Caco-2 (cell line): ENCODE measurements around the gene TRAF1. TPM values are rescaled to one million over a fixed set of nuclear protein-coding genes. Genes with fewer than 3 reads are reported as not detected.

Experiments used
- BruUV-seq: library from RNA; stranded (reverse); fragments of 400-500 nt; replicated peaks from 2 replicates; lab custom pipeline; 2021; lab: Mats Ljungman, UMichigan
- CTCF ChIA-PET: fragments of 300-600 bp; sonication (Branson Sonifier 250); formaldehyde crosslinking; loops from one replicate; lab custom pipeline; 2022; ENCODE audit warnings: antibody characterized with exemption; lab: Charles Lee
- POLR2A ChIA-PET: fragments of 300-600 bp; sonication (Branson Sonifier 250); formaldehyde crosslinking; loops from one replicate; lab custom pipeline; 2022; ENCODE audit warnings: antibody characterized with exemption; lab: Charles Lee
- DNase-seq, 2 experiments: peaks; one replicate each; pipeline versions ENCODE4 v3.0.0 to v3.0.0-alpha.2; 2020 to 2022
- H3K27me3 ChIP-seq: replicated peaks from 2 replicates; pipeline ENCODE4 v1.6.0; 2011; ENCODE audit warnings: low read length; ENCODE audit not compliant: control insufficient read depth, insufficient read depth
- H3K36me3 ChIP-seq: 2 replicates; pipeline ENCODE4 v1.5.1; 2011; ENCODE audit warnings: low read length; ENCODE audit not compliant: control insufficient read depth, insufficient read depth
- H3K4me1 ChIP-seq: fragments of 250-450 bp; sonication (Bioruptor Pico); 2 replicates; pipeline ENCODE4 v1.5.1; 2020; ENCODE audit warnings: mild to moderate bottlenecking
- H3K4me3 ChIP-seq: 2 replicates; pipeline ENCODE4 v1.5.1; 2011; ENCODE audit warnings: low read depth, mild to moderate bottlenecking, control low read depth, low read length
- H3K9me3 ChIP-seq: fragments of 250-450 bp; sonication (Bioruptor Pico); 2 replicates; pipeline ENCODE4 v1.5.1; 2020; ENCODE audit warnings: mild to moderate bottlenecking, moderate library complexity
- H3K27ac Mint-ChIP-seq: one replicate; pipeline ENCODE4 v1.8.0; 2022; ENCODE audit warnings: mixed read lengths; ENCODE audit not compliant: unreplicated experiment
- H3K27me3 Mint-ChIP-seq: one replicate; pipeline ENCODE4 v1.8.0; 2022; ENCODE audit warnings: mixed read lengths; ENCODE audit not compliant: insufficient read depth, unreplicated experiment
- H3K36me3 Mint-ChIP-seq: one replicate; pipeline ENCODE4 v1.8.0; 2022; ENCODE audit warnings: mild to moderate bottlenecking, mixed read lengths; ENCODE audit not compliant: insufficient read depth, unreplicated experiment
- H3K4me1 Mint-ChIP-seq: one replicate; pipeline ENCODE4 v1.8.0; 2022; ENCODE audit warnings: low read depth, mixed read lengths; ENCODE audit not compliant: unreplicated experiment
- H3K4me3 Mint-ChIP-seq: one replicate; pipeline ENCODE4 v1.8.0; 2022; ENCODE audit warnings: mild to moderate bottlenecking, moderate library complexity, mixed read lengths; ENCODE audit not compliant: unreplicated experiment
- H3K9me3 Mint-ChIP-seq: one replicate; pipeline ENCODE4 v1.8.0; 2022; ENCODE audit warnings: mixed read lengths; ENCODE audit not compliant: unreplicated experiment
- intact Hi-C: fragments of 100-400 bp; cut with micrococcal nuclease; formaldehyde crosslinking; loops from one replicate; pipeline ENCODE4 v1.10.0; 2022; ENCODE audit not compliant: unreplicated experiment
- total RNA-seq: library from RNA; stranded (reverse); gene quantifications from 2 replicates; pipeline ENCODE4 v1.2.3, GENCODE V29; 2022
- TF ChIP-seq, protein P1 (sequence below), 2 experiments: fragments of 200-600 bp in 1 of 2; IDR thresholded peaks; 1 replicate in 1 of 2; 2 replicates in 1 of 2; pipeline versions ENCODE4 v1.5.1 to v1.8.0; 2011 to 2022; ENCODE audit warnings: antibody characterized with exemption in 1 of 2, control low read depth in 1 of 2, inconsistent platforms in 1 of 2, low read depth in 1 of 2, low read length in 1 of 2, mild to moderate bottlenecking in 1 of 2, moderate library complexity in 1 of 2; ENCODE audit not compliant: insufficient read depth in 1 of 2, severe bottlenecking in 1 of 2, unreplicated experiment in 1 of 2

TRAF1 gene
- total RNA-seq, 1 experiment from 2014 or later: 1.1 TPM

GRCh38 chr9:120928483-120929228 lies 2.1 kb upstream of the TRAF1 start:
- H3K27ac Mint-ChIP-seq: peak overlapping the region; percentile 53
- no peaks in the 10 kb centered on the region for H3K27me3 Mint-ChIP-seq
- CTCF ChIA-PET: interaction anchor here (0.6 to 1.0 kb wide), 5 partner anchors 9 to 127 kb away, joined by 3 to 4 read pairs (median 3); no protein-coding TSS in a partner anchor

GRCh38 chr9:120928015-120928482 lies 1.5 kb upstream of the TRAF1 start:
- Histone ChIP-seq H3K9me3 (no peaks in the 10 kb centered on the region), H3K4me3 (peak overlapping the region; percentile 64), H3K27me3 (no peaks in the 10 kb centered on the region), H3K36me3 (no peaks in the 10 kb centered on the region), H3K4me1 (peaks cover 5% of the 10 kb centered on the region; the same call in 1 of the 2 replicates)
- POLR2A ChIA-PET: no interaction called here
- DNase-seq: no peak
- CTCF ChIA-PET: no interaction called here
- peak overlapping the region; percentile 72 for H3K4me3 Mint-ChIP-seq
- H3K36me3 Mint-ChIP-seq: no peaks in the 10 kb centered on the region
- TF ChIP-seq, protein P1, sequence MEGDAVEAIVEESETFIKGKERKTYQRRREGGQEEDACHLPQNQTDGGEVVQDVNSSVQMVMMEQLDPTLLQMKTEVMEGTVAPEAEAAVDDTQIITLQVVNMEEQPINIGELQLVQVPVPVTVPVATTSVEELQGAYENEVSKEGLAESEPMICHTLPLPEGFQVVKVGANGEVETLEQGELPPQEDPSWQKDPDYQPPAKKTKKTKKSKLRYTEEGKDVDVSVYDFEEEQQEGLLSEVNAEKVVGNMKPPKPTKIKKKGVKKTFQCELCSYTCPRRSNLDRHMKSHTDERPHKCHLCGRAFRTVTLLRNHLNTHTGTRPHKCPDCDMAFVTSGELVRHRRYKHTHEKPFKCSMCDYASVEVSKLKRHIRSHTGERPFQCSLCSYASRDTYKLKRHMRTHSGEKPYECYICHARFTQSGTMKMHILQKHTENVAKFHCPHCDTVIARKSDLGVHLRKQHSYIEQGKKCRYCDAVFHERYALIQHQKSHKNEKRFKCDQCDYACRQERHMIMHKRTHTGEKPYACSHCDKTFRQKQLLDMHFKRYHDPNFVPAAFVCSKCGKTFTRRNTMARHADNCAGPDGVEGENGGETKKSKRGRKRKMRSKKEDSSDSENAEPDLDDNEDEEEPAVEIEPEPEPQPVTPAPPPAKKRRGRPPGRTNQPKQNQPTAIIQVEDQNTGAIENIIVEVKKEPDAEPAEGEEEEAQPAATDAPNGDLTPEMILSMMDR (IDR thresholded peaks at IDR 0.05; ENCODE audit: insufficient read depth in 1 of 2, low read depth in 1 of 2, low read length in 1 of 2, severe bottlenecking in 1 of 2, unreplicated experiment in 1 of 2): no peak
- no peaks in the 10 kb centered on the region for H3K27me3 Mint-ChIP-seq
- H3K27ac Mint-ChIP-seq: peak overlapping the region; percentile 53
- H3K4me1 Mint-ChIP-seq: peaks cover 7% of the 10 kb centered on the region
- intact Hi-C loops: loop anchor here (2.0 kb wide), 2 partner anchors 85 to 171 kb away; partner anchors contain the start of gene PSMD5
- no TSS peak for BruUV-seq
- H3K9me3 Mint-ChIP-seq: no peaks in the 10 kb centered on the region

More at GRCh38 chr9:120928483-120929228, 2.1 kb upstream of the TRAF1 start:
- POLR2A ChIA-PET: no interaction called here
- Mint-ChIP-seq H3K4me1 (peaks cover 7% of the 10 kb centered on the region), H3K9me3 (no peaks in the 10 kb centered on the region), H3K4me3 (peak overlapping the region; percentile 72), H3K36me3 (no peaks in the 10 kb centered on the region)
- Histone ChIP-seq H3K4me3 (peak overlapping the region; percentile 64), H3K9me3 (no peaks in the 10 kb centered on the region), H3K27me3 (peaks cover 2% of the 10 kb centered on the region; the same call in 1 of the 2 replicates), H3K36me3 (no peaks in the 10 kb centered on the region), H3K4me1 (peaks cover 5% of the 10 kb centered on the region; the same call in 1 of the 2 replicates)
- no TSS peak for BruUV-seq
- intact Hi-C loops: loop anchor here (2.0 kb wide), 2 partner anchors 86 to 172 kb away; partner anchors contain the start of gene PSMD5
- DNase-seq: peak; percentile 61 to 77
- TF ChIP-seq, protein P1 (IDR thresholded peaks at IDR 0.05; ENCODE audit: insufficient read depth in 1 of 2, low read depth in 1 of 2, low read length in 1 of 2, severe bottlenecking in 1 of 2, unreplicated experiment in 1 of 2): no peak

GRCh38 chr9:120927269-120928014 lies 846 bp upstream of the TRAF1 start:
- intact Hi-C loops: loop anchor here (2.0 kb wide), 2 partner anchors 85 to 171 kb away; partner anchors contain the start of gene PSMD5
- CTCF ChIA-PET: no interaction called here

More at GRCh38 chr9:120927269-120928014, 846 bp upstream of the TRAF1 start:
- Histone ChIP-seq H3K4me1 (peaks cover 5% of the 10 kb centered on the region; the same call in 1 of the 2 replicates), H3K27me3 (no peaks in the 10 kb centered on the region), H3K9me3 (no peaks in the 10 kb centered on the region), H3K36me3 (no peaks in the 10 kb centered on the region), H3K4me3 (no peak overlapping the region)
- no peaks in the 10 kb centered on the region for H3K27me3 Mint-ChIP-seq
- TF ChIP-seq, protein P1 (IDR thresholded peaks at IDR 0.05; ENCODE audit: insufficient read depth in 1 of 2, low read depth in 1 of 2, low read length in 1 of 2, severe bottlenecking in 1 of 2, unreplicated experiment in 1 of 2): no peak
- no peaks in the 10 kb centered on the region for H3K36me3 Mint-ChIP-seq
- POLR2A ChIA-PET: no interaction called here
- H3K4me3 Mint-ChIP-seq: no peak overlapping the region
- BruUV-seq: no TSS peak
- no peak overlapping the region for H3K27ac Mint-ChIP-seq
- H3K9me3 Mint-ChIP-seq: no peaks in the 10 kb centered on the region
- H3K4me1 Mint-ChIP-seq: peaks cover 7% of the 10 kb centered on the region
- DNase-seq: no peak
